HG03460 (cell line): Measurements from ENCODE around the gene NPFFR1.

Source experiments
- ATAC-seq: cut with Tn5 transposase; IDR thresholded peaks from one replicate; pipeline ENCODE4 v1.9.1; 2021; ENCODE audit not compliant: unreplicated experiment

Gene NPFFR1, protein sequence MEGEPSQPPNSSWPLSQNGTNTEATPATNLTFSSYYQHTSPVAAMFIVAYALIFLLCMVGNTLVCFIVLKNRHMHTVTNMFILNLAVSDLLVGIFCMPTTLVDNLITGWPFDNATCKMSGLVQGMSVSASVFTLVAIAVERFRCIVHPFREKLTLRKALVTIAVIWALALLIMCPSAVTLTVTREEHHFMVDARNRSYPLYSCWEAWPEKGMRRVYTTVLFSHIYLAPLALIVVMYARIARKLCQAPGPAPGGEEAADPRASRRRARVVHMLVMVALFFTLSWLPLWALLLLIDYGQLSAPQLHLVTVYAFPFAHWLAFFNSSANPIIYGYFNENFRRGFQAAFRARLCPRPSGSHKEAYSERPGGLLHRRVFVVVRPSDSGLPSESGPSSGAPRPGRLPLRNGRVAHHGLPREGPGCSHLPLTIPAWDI

DNA sequence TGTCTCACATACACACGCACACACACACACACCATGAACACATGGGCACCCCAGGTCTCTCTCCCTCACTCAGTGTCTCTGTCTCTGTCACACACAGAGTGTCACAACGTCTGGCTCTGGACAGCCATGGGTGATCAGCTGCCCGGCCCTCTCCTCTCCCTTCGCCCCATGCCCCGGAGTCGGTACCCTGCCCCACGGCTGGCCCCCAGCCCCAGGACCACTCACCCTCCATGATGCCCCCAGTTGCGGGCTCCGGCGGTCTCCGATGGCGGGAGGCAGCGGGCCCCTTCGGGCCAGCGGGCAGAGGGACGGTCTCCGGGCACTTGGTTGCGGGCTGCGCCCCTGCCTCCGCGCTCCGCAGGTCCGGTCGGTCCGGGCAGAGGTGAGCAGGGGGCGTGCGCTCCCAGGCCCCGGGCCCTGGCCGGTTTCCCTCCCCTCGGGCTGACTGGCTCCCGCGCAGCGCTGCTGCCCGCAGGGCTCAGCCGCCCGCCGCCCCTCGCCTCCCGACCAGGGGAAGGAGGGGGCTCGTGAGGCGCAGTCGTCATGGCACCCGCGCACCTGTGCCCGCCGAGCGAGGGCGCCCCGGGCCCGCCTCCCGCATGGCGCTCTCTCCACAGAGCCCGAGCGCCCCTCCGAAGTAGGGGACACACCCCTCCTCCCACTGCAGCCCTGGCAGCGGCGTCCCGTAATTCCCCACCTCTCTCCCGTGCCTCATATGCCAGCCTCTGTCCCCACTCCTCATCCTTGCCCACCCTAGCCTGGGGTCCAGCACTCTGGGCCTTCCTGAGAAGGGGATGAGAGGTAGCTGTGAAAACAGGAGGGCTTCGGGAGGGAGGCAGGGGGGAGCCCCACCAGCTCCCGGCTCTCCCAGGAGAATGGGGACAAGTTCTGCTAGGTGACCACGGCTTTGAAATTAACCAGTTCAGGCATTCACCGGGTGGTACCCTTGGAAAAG is at the start of gene NPFFR1:
Gene NPFFR1, minus strand, starts transcription at position 560 of the 955 bp plus-strand sequence. Its CDS starts 328 bp downstream, at position 232.
- ATAC-seq, result no peak

DNA sequence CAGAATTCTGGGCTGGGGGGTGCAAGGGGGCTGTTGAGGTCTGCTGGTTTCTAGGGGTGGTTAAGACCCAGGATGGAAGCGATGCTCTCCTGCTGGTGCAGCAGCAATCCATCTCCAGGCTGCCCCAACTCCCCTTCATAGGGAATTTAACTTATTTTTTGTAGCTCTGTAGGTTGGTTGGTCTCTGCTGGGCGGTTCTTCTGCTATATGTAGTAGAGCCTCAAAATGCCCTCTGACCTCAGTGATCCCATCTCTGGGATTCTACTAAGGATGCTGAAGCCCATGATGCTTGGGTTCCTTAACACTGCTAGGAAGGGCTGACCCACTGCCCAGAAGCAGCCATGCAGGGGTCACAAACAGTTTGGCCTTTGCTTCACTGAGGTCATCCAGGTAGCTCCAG is 49.5 kb upstream of the NPFFR1 start:
- ATAC-seq, result no peak

DNA sequence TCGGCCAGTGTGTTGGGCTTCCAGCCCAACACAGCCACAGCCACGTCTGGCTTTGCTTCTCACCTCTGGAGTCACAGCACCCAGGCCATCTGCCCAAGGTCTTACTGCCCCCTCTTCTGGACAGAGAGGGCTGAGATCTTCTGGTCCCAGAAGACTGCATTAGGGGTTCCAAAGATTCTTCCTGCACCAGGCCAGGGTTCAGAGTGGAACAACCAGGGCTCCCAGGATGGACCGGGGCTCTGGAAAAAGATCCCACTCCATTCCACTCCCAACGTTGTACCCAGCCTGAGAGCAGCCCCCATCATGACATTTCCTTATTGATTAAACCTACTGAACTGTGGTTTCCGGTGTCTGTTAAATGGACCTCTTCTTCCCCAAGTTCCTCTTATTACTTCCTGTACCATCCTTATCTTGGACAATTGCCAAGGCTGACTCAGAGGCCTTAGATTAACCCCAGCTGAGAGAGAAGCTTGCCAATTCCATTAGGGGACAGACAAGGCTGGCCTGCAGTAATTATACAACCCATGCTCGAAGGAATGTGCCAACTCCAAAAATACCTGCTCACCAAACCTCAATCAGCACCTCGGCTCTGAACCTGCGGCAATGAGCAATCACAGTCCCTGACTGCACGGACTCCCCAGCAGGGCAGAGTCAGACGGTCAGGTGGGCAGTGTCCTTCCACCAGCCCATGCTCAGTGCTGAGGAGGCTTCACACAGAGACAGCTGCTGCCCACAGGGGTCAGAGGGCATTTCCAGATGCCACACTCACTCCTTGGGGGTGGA is 47.9 kb upstream of the NPFFR1 start:
- peak; percentile 73 for ATAC-seq

DNA sequence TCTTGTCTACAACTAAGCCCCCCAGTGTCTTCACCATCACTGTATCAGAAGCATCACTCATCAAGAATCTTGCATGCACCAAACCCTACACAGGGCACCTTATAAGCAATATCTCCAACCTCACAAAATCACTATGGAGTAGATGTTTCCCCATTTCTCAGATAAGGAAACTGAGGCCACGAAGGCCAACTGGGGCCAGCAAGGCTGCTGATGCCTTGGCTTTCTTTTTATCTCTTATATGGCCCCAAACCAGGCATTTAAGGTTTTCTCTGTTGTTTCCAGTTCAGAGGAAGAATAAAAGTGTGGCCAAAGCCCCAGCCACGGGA is 47.3 kb upstream of the NPFFR1 start:
- ATAC-seq, result no peak

DNA sequence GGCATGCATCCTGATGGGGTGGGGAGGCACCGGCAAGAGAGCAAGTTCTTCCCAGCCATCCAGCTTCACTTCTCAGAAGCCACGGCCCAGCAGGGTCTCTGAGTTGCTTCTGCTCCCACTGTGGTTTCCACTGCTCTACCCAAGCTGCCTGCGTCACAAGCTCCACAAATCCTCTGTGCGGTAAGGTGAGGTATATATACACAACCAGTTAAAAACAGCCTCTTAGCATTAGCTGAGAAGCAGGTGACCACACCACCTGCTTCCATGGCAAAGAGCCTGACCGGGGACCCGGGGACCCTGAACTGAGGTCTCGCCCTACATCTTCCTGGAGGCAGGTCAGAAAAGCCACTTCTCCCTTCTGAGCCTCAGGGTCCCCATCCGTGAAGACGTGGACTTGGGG is 46.9 kb upstream of the NPFFR1 start:
- ATAC-seq, result no peak

DNA sequence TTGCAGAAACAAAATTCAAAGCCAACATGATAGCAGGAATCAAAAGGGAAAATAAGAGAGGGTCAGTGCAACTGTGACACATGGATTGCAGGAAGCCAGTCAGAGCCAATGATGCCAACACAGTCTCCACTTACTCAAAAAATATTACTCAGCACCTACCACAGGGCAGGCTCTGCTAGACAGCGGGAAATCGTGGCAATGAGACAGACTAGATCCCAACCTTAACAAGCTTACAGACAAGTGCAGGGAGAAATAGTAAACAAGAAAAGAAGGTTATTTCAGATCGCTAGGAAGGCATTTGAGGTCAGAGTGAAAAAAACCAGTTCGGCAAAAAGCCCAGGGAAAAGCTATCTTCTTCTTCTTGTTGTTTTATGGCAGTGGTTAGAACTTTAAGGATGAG is 45.2 kb upstream of the NPFFR1 start:
- ATAC-seq, result no peak

DNA sequence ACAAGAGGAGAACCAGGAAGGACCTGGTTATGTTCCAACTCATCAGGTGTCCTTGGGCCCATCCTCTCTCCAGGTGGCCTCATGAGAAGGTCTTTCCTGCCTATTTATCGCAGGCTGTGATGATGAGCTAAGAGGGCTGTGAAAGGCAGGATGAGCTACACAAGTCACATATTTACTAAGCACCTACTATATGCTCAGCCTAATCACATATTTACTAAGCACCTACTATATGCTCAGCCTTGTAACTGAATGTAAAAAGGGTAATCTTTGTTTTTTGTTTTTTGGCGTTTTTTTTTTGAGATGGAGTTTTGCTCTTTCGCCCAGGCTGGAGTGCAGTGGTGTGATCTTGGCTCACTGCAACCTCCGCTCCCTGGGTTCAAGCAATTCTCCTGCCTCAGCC is 44.2 kb upstream of the NPFFR1 start:
- no peak for ATAC-seq

DNA sequence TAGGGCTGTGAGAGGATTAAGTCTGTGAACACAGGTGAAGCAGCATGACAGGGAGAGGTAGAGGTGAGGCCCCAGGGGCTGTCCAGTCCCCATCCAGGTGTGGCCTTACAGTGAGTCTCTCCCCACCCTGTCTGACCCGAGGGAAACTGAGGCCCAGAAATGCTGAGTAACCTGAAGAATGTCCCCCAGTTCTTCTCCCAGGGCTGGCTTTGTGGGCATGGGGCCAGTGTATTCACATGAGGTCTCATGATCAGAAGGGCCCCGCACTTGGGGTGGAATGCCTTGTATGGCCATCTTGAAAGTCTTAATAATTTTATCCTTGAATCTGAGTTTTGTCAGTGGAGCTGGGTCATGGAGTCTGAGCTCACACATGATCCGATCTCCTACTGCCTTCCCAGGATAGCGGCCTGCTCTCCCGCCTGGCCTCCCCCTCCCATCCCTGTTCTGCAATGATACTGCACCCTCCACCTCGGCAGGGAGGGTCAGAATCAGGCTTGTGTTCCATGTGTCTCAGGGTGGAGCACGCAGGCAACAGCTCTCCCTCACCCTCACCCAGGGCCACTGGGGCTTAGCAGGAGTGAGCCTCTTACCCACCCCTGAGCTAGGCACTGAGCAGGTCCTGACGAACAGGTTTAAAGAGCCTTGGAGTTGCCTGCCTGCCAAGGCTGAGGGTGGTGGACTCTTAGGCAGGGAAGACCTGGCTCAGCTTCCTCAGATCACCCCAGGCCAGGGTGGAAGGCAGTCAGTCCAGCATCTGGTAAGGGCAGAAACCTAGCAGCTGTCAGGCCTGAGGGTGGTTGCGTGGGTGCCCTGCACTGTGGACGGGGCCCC is 41.4 kb upstream of the NPFFR1 start:
- no peak for ATAC-seq

DNA sequence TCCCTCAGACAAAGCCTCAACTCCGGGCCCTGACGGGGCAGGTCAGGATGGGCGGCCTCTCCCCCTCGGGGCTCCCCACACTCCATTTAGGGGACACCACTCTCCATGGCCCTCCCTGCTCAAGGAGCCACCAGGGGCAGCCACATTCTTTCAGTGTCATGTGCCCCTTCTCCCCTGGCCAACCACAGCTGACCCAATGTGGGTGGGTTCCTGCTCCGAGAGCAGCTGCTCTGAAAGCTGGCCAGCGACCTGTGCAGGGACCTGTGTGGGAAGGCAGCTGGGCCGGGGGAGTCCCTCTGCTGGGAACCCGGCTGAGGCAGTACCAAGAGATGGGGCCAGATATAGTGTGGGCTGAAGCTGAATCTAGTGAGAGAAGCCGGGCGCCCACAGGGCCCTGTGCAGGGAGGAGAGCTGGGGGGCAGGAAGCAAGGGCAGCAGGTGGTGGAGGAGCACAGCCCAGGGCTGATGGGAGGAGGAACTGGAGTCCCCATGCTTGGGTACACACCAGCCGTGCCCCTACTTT is 40.6 kb upstream of the NPFFR1 start:
- ATAC-seq, result peak; percentile 78

DNA sequence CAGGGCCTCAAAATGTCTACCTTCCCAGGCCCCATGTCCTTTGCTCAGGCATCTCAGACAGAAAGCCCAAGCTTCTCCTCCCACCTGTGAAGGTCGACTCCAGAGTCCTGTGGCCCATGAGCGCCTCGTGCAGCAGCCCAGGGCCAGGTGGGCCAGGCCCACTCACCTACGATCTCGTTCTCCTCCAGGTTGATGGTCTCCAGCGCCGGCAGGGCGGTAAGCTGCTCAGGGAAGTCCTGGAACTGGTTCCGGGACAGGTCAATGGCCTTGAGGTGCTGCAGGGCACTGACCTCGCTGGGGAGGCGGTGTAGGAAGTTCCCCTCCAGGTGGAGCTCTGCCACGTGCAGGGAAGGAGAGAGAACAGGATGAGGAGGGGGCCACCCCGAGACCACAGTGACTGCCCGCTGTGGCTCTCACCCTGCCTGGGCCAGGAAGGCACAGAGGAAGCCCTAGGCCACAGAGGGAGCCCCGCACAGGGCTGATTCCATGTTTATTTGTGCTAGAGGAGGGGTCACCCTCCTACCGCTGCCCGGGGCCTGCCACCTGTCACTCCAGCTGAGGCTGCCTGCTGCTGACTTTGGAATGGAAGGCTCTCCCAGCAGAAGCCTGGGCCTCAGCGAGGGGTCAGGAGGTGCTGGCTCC is 40.0 kb upstream of the NPFFR1 start:
- peak; percentile 7 for ATAC-seq

DNA sequence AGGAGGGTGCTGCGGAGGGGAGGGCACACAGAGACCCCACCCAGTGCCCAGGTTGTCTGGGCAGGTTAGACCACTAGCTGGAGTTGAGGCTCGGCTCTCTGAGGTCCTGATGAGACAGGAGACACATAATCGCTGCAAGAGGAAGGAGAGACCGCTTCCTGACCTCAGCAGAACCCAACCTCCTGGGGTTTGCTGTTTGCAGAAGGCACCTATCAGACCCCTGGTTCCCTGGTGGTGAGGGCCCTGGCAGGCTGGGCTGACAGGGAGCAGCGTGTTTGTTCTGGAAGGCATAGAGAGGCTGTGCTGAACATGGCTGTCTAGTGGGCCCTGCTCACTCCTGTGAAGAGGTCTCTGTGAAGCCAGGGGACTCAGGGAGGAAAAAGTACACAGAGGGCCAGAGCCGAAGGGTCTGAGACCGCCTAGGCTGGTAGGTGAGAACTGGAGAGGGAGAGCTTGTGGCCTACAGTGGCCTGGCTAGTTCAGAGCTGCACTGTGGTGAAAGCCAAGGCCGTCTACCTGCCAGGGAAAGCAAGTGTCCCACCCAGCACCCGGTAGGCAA is 39.4 kb upstream of the NPFFR1 start:
- no peak for ATAC-seq

DNA sequence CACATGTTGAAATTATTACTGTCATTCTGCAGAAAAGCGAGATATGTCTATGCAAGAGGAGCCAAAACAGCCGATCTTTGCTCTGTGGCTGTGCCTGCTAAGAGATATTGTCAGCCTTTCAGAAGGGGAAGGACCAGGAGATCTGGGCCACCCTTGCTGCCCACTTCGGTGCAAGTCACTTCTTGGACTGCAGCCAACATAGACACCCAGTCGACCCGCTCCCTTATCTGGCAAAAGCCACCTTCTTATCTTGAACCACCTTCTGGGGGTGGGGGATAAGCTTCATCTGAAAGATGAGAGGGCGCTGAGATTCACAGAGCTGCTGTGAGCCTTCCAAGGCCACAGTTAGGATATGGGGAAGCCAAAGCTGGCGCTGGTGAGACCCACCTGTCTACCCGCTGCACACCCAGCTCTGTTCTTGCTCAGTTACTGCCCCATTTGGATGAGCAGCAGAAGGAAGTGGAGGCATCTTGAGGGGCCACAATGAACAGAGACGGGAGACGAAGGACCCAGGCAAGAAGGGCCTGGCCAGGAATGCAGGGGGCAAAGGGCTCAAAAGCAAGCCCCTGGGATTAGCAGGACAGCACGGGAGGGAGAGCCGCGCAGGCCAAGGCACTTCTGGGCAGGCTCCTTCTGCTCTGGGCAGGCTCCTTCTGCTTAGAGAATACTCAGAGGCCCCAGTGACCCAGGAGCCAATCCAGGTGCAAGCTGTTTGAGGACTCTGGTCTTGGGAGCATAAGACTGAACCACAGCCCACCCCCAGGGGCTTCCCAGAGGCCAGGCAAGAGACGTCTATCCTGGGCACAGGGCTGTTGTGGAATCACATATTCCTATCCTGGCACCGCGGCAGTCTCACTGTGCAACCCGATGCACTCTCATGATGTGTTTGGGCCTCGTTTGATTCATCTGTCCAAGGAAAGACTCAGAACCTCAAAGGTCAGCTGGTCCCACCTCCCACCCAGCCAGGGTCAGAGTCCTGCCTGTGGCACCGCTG is 38.4 kb upstream of the NPFFR1 start:
- ATAC-seq, result no peak

DNA sequence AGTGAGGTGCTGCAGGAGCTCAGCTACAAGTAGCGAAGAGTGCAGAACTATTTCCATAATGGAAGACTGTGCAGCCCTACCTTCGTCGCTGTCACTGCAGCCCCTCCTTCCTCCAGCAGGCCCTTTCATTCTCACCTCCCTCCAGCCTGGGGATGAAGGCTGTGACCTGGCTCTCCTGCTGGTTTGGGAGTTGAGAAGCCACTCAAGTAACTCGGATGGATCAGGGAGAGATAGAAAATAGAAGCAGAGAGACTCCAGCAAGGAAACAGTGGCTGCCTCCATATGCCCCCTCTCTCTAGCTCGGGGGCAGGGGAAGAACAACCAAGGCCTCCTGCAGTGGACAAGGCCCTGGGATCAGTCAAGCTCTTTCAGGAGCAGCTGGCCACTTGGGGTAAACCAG is 37.4 kb upstream of the NPFFR1 start:
- no peak for ATAC-seq

DNA sequence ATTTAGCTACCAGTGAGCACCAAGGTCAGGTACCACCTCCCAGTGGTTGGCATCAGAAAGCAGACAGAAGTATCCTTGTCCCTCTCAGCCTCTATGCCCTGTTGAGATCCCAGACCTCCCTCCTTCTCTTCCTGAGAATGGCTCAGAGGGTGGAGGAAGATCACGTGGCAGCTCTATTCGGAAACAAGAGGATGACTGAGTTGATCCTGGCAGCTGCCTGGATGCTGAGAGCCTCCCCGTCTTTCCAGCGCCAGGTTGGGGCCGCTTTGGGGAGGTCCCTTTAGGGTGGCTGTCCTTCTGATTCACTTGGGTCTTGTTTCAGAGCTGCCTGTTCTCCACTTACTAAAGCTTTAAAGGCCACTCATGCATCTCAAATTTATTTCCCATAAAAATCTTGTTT is 36.9 kb upstream of the NPFFR1 start:
- ATAC-seq, result no peak

DNA sequence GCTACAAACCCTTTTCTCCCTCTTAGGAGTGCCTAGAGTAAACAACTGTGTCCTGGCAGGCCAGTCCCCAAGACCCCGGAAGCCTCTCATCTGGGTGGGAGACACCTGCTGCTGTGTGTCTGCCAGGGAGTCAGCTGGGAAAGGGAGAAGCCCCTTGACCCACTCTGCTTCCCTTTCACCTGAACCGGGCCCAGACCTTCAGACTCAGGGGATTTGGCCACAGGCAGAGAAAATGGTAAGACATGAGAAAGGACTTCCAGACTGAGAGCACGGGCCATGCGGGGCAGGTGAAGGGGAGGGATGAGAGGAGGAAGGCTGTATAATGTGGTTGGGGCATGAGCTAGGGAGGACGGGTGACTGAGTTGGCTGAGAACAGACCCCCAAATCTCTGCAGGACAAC is 36.0 kb upstream of the NPFFR1 start:
- no peak for ATAC-seq

DNA sequence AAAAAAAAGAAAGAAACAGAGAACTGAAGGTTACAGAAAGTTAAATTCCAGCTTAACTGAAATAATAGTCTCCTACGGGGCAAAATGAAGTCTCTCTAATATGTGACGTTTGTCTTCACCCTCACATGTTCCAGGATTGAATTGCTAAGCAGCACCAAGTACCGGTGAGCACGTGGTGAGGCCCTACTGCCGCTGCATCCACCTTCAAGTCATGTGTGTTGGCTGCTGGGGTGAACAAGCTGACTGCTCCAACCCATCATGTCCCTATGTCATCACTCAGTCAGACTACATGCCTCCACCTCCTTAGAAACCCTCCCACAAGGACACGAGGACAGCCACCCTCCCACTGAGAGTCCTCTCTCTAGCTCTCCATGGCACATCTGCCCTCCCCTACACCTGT is 35.4 kb upstream of the NPFFR1 start:
- no peak for ATAC-seq

DNA sequence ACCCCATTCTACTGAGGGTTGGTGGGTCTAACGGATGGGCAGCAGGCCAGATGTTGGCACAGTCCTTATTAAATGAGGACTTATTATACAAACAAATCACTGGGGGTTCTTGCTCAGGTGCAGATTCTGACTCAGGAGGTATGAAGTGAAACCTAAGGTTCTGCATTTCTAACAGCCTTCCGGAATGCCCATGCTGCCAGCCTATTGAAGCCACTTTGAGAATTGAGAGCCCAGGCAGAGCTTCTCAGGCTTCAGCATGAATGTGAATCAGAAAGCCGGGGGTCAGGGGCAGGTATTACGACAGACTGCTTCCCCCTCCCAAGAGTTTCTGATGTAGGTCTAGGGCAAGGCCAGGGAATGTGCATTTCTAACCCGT is 34.1 kb upstream of the NPFFR1 start:
- no peak for ATAC-seq

DNA sequence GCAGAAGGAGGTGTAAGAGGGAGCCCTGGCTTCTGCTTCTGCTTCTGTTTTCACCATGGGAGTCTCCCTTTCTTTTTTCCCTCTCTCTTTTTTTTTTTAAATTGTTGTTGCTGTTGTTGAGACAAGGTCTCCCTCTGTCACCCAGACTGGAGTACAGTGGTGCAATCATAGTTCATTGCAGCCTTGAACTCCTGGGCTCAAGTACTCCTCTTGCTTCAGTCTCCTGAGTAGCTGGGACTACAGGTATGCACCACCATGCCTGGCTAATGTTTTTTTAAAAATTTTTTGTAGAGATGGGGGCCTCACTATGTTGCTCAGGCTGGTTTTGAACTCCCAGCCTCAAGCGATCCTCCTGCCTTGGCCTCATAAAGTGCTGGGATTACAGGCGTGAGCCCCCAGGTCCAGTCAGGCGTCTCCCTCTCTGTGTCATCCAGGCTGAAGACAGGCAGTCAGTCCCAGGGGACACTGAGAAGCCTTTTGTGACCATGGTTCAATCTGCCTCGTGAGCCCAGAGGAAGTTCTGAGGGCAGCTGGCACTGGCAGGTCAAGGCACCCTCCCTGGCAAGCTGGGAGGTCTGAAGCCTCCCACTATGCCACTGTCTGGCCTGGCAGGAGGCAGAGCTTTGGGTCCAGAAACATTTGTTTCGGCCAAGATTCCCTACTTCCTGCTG is 33.6 kb upstream of the NPFFR1 start:
- no peak for ATAC-seq
